HepG2 (cell line): ENCODE data around the gene RNH1. TPM values are rescaled to one million over a fixed set of nuclear protein-coding genes. Genes with fewer than 3 reads are reported as not detected.

ENCODE experiments used
- ATAC-seq: fragments of 200-7000 bp; cut with Tn5 transposase; 3 replicates; pipeline ENCODE4 v1.9.1; 2020; ENCODE audit warnings: mild to moderate bottlenecking, moderate library complexity
- BruUV-seq: library from RNA; stranded (reverse); fragments of 400-500 nt; replicated peaks from 2 replicates; lab custom pipeline; 2021; lab: Mats Ljungman, UMichigan
- CTCF ChIA-PET: fragments of 300-600 bp; formaldehyde crosslinking; extraction: SDS; loops from one replicate; lab custom pipeline; 2021; ENCODE audit warnings: low total read pairs, inconsistent platforms, low intra/inter-chr PET ratio; lab: Yijun Ruan, JAX
- POLR2A ChIA-PET: fragments of 350-600 bp; sonication (Branson Sonifier 250); formaldehyde crosslinking; loops from one replicate; lab custom pipeline; 2020; ENCODE audit warnings: antibody characterized with exemption, inconsistent platforms; lab: Yijun Ruan, JAX
- DNase-seq: peaks from one replicate; pipeline ENCODE4 v3.0.0-alpha.2; 2015; ENCODE audit warnings: low spot score
- FAIRE-seq: peaks from 3 replicates; lab custom pipeline; 2011; peaks lifted over from hg19 to GRCh38; lab: Jason Lieb, UNC
- H2AFZ ChIP-seq: one replicate; pipeline ENCODE4 v1.6.1; 2011; ENCODE audit warnings: low read length, inconsistent platforms
- H3K27ac ChIP-seq: fragments of 300-600 bp; 3 replicates; pipeline ENCODE4 v1.8.0; 2011; ENCODE audit warnings: mixed run types, mild to moderate bottlenecking, mixed read lengths, low read length, inconsistent platforms; ENCODE audit not compliant: insufficient read depth; ENCODE audit errors: extremely low read length
- H3K27me3 ChIP-seq, 2 experiments: fragments of 200-600 bp in 1 of 2; 2 replicates in 1 of 2; 3 replicates in 1 of 2; pipeline versions ENCODE4 v1.6.0 to v1.8.0; 2011; ENCODE audit warnings: low read length in 2 of 2, mild to moderate bottlenecking in 2 of 2, moderate library complexity in 2 of 2, inconsistent platforms in 1 of 2; ENCODE audit not compliant: insufficient read depth in 2 of 2, control insufficient read depth in 1 of 2
- H3K36me3 ChIP-seq, 2 experiments: fragments of 200-600 bp in 1 of 2; replicated peaks in 1 of 2; 2 replicates in 1 of 2; 3 replicates in 1 of 2; pipeline versions ENCODE4 v1.5.1 to v1.8.0; 2011; ENCODE audit warnings: low read length in 2 of 2, inconsistent platforms in 1 of 2; ENCODE audit not compliant: insufficient read depth in 2 of 2, control insufficient read depth in 1 of 2
- H3K4me1 ChIP-seq: 2 replicates; pipeline ENCODE4 v1.5.1; 2012; ENCODE audit warnings: low read length, inconsistent platforms; ENCODE audit not compliant: insufficient read depth
- H3K4me2 ChIP-seq: 2 replicates; pipeline ENCODE4 v1.6.0; 2011; ENCODE audit warnings: low read depth, low read length, inconsistent platforms
- H3K4me3 ChIP-seq, 3 experiments: fragments of 200-600 bp in 1 of 3; sonication (generic), shearing (Covaris generic) in 1 of 3; replicated peaks in 1 of 3; 2 replicates each; pipeline ENCODE4 v1.5.1; 2011 to 2016; ENCODE audit warnings: low read length in 3 of 3, inconsistent platforms in 2 of 3, low read depth in 2 of 3, mild to moderate bottlenecking in 2 of 3, control low read depth in 1 of 3, mixed read lengths in 1 of 3; ENCODE audit not compliant: insufficient read depth in 1 of 3
- H3K79me2 ChIP-seq: one replicate; pipeline ENCODE4 v1.6.1; 2011; ENCODE audit warnings: low read length, inconsistent platforms; ENCODE audit not compliant: insufficient read depth
- H3K9ac ChIP-seq: 2 replicates; pipeline ENCODE4 v1.6.0; 2011; ENCODE audit warnings: mild to moderate bottlenecking, low read depth, low read length, inconsistent platforms; ENCODE audit not compliant: insufficient read depth
- H3K9me3 ChIP-seq: 2 replicates; pipeline ENCODE4 v1.5.1; 2012; ENCODE audit warnings: mild to moderate bottlenecking, low read length
- H4K20me1 ChIP-seq: 2 replicates; pipeline ENCODE4 v1.6.0; 2011; ENCODE audit warnings: inconsistent platforms, mild to moderate bottlenecking, low read length, moderate library complexity; ENCODE audit not compliant: insufficient read depth
- AGO1 ChIP-seq: fragments of 200-400 bp; formaldehyde crosslinking; IDR thresholded peaks from 2 replicates; pipeline ENCODE4 v1.6.1; 2017; ENCODE audit warnings: mild to moderate bottlenecking, low read depth, low read length, moderate library complexity; ENCODE audit not compliant: poor library complexity, severe bottlenecking
- AGO2 ChIP-seq: fragments of 200-400 bp; formaldehyde crosslinking; optimal IDR thresholded peaks from 2 replicates; pipeline ENCODE3; 2017; ENCODE audit warnings: mild to moderate bottlenecking, low read depth, low read length, moderate library complexity
- IKZF1 ChIP-seq: fragments of 450-650 bp; IDR thresholded peaks from 2 replicates; pipeline ENCODE4 v1.7.1; 2016
- PHF20 ChIP-seq: sonication (generic); formaldehyde crosslinking; IDR thresholded peaks from 2 replicates; pipeline ENCODE4 v1.5.0; 2020; ENCODE audit warnings: mild to moderate bottlenecking, missing genetic modification reagents
- PRPF4 ChIP-seq: fragments of 200-400 bp; formaldehyde crosslinking; IDR thresholded peaks from 2 replicates; pipeline ENCODE4 v1.6.1; 2016; ENCODE audit warnings: low read length, low read depth; ENCODE audit not compliant: poor library complexity, severe bottlenecking
- RBFOX2 ChIP-seq: fragments of 200-400 bp; formaldehyde crosslinking; IDR thresholded peaks from 2 replicates; pipeline ENCODE4 v1.6.1; 2017; ENCODE audit warnings: low read depth, mild to moderate bottlenecking, low read length
- ZBTB37 ChIP-seq: sonication (generic); formaldehyde crosslinking; IDR thresholded peaks from 2 replicates; pipeline ENCODE4 v1.4.0; 2020; ENCODE audit warnings: mild to moderate bottlenecking, missing genetic modification reagents
- WGBS: methylation state at CpG from one replicate; pipeline ENCODE4 v1.1.6; 2017; ENCODE audit warnings: low lambda C conversion rate; 5-methylcytosine and 5-hydroxymethylcytosine counted together
- in situ Hi-C: cut with HindIII; loops from 2 replicates; pipeline ENCODE4 v1.10.0; 2017; ENCODE audit warnings: low pct_unique_long_range_greater_than_20kb; ENCODE audit not compliant: extremely low pct_ligation_motif_present
- intact Hi-C: fragments of 100-400 bp; cut with micrococcal nuclease; formaldehyde crosslinking; loops from one replicate; pipeline ENCODE4 v1.10.0; 2022; ENCODE audit not compliant: unreplicated experiment
- polyA plus RNA-seq, 8 experiments: library from polyadenylated mRNA; depleted of rRNA in 3 of 8; stranded (reverse) in 7 of 8; unstranded in 1 of 8; fragments of >200 nt; fragmentation: Illumina TruSeq in 4 of 8; extraction: Trizol in 4 of 8; gene quantifications; 2 replicates each; pipeline versions ENCODE4 v1.2.1 to v1.2.3, GENCODE V29; 2011 to 2016; ENCODE audit warnings: low read depth in 4 of 8, missing spikeins in 1 of 8, mixed read lengths in 1 of 8; ENCODE audit not compliant: insufficient read depth in 1 of 8
- total RNA-seq, 5 experiments: library from RNA; depleted of rRNA; stranded (reverse); fragments of >200 nt; fragmentation: Illumina TruSeq; extraction: Trizol; gene quantifications; 2 replicates each; pipeline ENCODE4 v1.2.3, GENCODE V29; 2016; ENCODE audit warnings: low read depth in 1 of 5

Gene RNH1
- total and polyA plus RNA-seq, 2 of the 13 experiments (the other 11 are each of a cell fraction or from before 2014, with no cell fraction given) = 36.0 to 74.1 TPM

- Histone ChIP-seq H3K4me1 (peaks cover 18% of the 10 kb centered on the region), H2AFZ (no peak overlapping the region), H3K9ac (no peak overlapping the region), H3K36me3 (peaks cover 10 to 19% of the 10 kb centered on the region in 2 experiments; a peak in 4 of 5 replicates), H3K79me2 (peaks cover 4% of the 10 kb centered on the region), H3K4me2 (no peak overlapping the region), H3K9me3 (no peaks in the 10 kb centered on the region), H3K27ac (no peak overlapping the region), H3K27me3 (no peaks in the 10 kb centered on the region), H4K20me1 (no peaks in the 10 kb centered on the region; the same call in 1 of the 2 replicates), H3K4me3 (no peak overlapping the region)
- FAIRE-seq (no peak), DNase-seq (no peak), ATAC-seq (no peak)
- in situ Hi-C loops (no loop called here), intact Hi-C loops (no loop called here)
- ChIA-PET CTCF (no interaction called here), POLR2A (no interaction called here)
- BruUV-seq = no TSS peak
- 94% methylated on average over 13 of the region's 18 CpGs for WGBS
- TF ChIP-seq PRPF4 = no peak
- TF ChIP-seq AGO1 = peak; percentile 3
Measured at GRCh38 chr11:531919-532526, 25.0 kb upstream of the RNH1 start.

GRCh38 chr11:530960-531831 is 24.2 kb upstream of the RNH1 start:
- H3K4me2 ChIP-seq = no peak overlapping the region
- DNase-seq = no peak
- H3K9me3 ChIP-seq = no peaks in the 10 kb centered on the region
- H3K79me2 ChIP-seq = peaks cover 4% of the 10 kb centered on the region
- TF ChIP-seq PHF20 (CRISPR knock-in tag) (no peak), AGO1 (peak; percentile 50), ZBTB37 (CRISPR knock-in tag) (peak; percentile 87; the same call in 1 of the 2 replicates), RBFOX2 (peak; percentile 52; the same call in 1 of the 2 replicates), AGO2 (peak; percentile 66), IKZF1 (no peak)
- H3K4me3 ChIP-seq = no peak overlapping the region
- no peaks in the 10 kb centered on the region; the same call in 1 of the 2 replicates for H4K20me1 ChIP-seq
- H3K36me3 ChIP-seq = peaks cover 10 to 19% of the 10 kb centered on the region in 2 experiments; a peak in 4 of 5 replicates
- no peaks in the 10 kb centered on the region for H3K27me3 ChIP-seq
- no peak overlapping the region for H3K27ac ChIP-seq
- in situ Hi-C loops = no loop called here
- 96% methylated on average over 17 of the region's 28 CpGs for WGBS
- BruUV-seq = no TSS peak
- ATAC-seq = no peak
- ChIA-PET POLR2A (no interaction called here), CTCF (no interaction called here)
- no peak overlapping the region for H3K9ac ChIP-seq
- H3K4me1 ChIP-seq = peaks cover 13% of the 10 kb centered on the region; the same call in 1 of the 2 replicates
- H2AFZ ChIP-seq = no peak overlapping the region
- intact Hi-C loops = no loop called here
- no peak for FAIRE-seq
